HepG2 (cell line): ENCODE measurements around the gene TEAD1. TPM values are rescaled to one million over a fixed set of nuclear protein-coding genes. Genes with fewer than 3 reads are reported as not detected.

Source experiments
- ATAC-seq: fragments of 200-7000 bp; cut with Tn5 transposase; 3 replicates; pipeline ENCODE4 v1.9.1; 2020; ENCODE audit warnings: mild to moderate bottlenecking, moderate library complexity
- BruUV-seq: library from RNA; stranded (reverse); fragments of 400-500 nt; replicated peaks from 2 replicates; lab custom pipeline; 2021; lab: Mats Ljungman, UMichigan
- CTCF ChIA-PET: fragments of 300-600 bp; formaldehyde crosslinking; extraction: SDS; loops from one replicate; lab custom pipeline; 2021; ENCODE audit warnings: low total read pairs, inconsistent platforms, low intra/inter-chr PET ratio; lab: Yijun Ruan, JAX
- POLR2A ChIA-PET: fragments of 350-600 bp; sonication (Branson Sonifier 250); formaldehyde crosslinking; loops from one replicate; lab custom pipeline; 2020; ENCODE audit warnings: antibody characterized with exemption, inconsistent platforms; lab: Yijun Ruan, JAX
- DNase-seq: peaks from one replicate; pipeline ENCODE4 v3.0.0-alpha.2; 2015; ENCODE audit warnings: low spot score
- FAIRE-seq: peaks from 3 replicates; lab custom pipeline; 2011; peaks lifted over from hg19 to GRCh38; lab: Jason Lieb, UNC
- H2AFZ ChIP-seq: one replicate; pipeline ENCODE4 v1.6.1; 2011; ENCODE audit warnings: low read length, inconsistent platforms
- H3K27ac ChIP-seq: fragments of 300-600 bp; 3 replicates; pipeline ENCODE4 v1.8.0; 2011; ENCODE audit warnings: mixed run types, mild to moderate bottlenecking, mixed read lengths, low read length, inconsistent platforms; ENCODE audit not compliant: insufficient read depth; ENCODE audit errors: extremely low read length
- H3K27me3 ChIP-seq, 2 experiments: fragments of 200-600 bp in 1 of 2; 2 replicates in 1 of 2; 3 replicates in 1 of 2; pipeline versions ENCODE4 v1.6.0 to v1.8.0; 2011; ENCODE audit warnings: low read length in 2 of 2, mild to moderate bottlenecking in 2 of 2, moderate library complexity in 2 of 2, inconsistent platforms in 1 of 2; ENCODE audit not compliant: insufficient read depth in 2 of 2, control insufficient read depth in 1 of 2
- H3K36me3 ChIP-seq, 2 experiments: fragments of 200-600 bp in 1 of 2; replicated peaks in 1 of 2; 2 replicates in 1 of 2; 3 replicates in 1 of 2; pipeline versions ENCODE4 v1.5.1 to v1.8.0; 2011; ENCODE audit warnings: low read length in 2 of 2, inconsistent platforms in 1 of 2; ENCODE audit not compliant: insufficient read depth in 2 of 2, control insufficient read depth in 1 of 2
- H3K4me1 ChIP-seq: 2 replicates; pipeline ENCODE4 v1.5.1; 2012; ENCODE audit warnings: low read length, inconsistent platforms; ENCODE audit not compliant: insufficient read depth
- H3K4me2 ChIP-seq: 2 replicates; pipeline ENCODE4 v1.6.0; 2011; ENCODE audit warnings: low read depth, low read length, inconsistent platforms
- H3K4me3 ChIP-seq, 3 experiments: fragments of 200-600 bp in 1 of 3; sonication (generic), shearing (Covaris generic) in 1 of 3; replicated peaks in 1 of 3; 2 replicates each; pipeline ENCODE4 v1.5.1; 2011 to 2016; ENCODE audit warnings: low read length in 3 of 3, inconsistent platforms in 2 of 3, low read depth in 2 of 3, mild to moderate bottlenecking in 2 of 3, control low read depth in 1 of 3, mixed read lengths in 1 of 3; ENCODE audit not compliant: insufficient read depth in 1 of 3
- H3K79me2 ChIP-seq: one replicate; pipeline ENCODE4 v1.6.1; 2011; ENCODE audit warnings: low read length, inconsistent platforms; ENCODE audit not compliant: insufficient read depth
- H3K9ac ChIP-seq: 2 replicates; pipeline ENCODE4 v1.6.0; 2011; ENCODE audit warnings: mild to moderate bottlenecking, low read depth, low read length, inconsistent platforms; ENCODE audit not compliant: insufficient read depth
- H3K9me3 ChIP-seq: 2 replicates; pipeline ENCODE4 v1.5.1; 2012; ENCODE audit warnings: mild to moderate bottlenecking, low read length
- H4K20me1 ChIP-seq: 2 replicates; pipeline ENCODE4 v1.6.0; 2011; ENCODE audit warnings: inconsistent platforms, mild to moderate bottlenecking, low read length, moderate library complexity; ENCODE audit not compliant: insufficient read depth
- EHMT2 ChIP-seq: fragments of 200-600 bp; sonication (generic); IDR thresholded peaks from 2 replicates; pipeline ENCODE4 v1.7.0; 2017; ENCODE audit warnings: antibody characterized with exemption, low read depth, low read length, borderline replicate concordance
- GMEB2 ChIP-seq: IDR thresholded peaks from 2 replicates; pipeline ENCODE4 v1.6.1; 2016; ENCODE audit warnings: missing biosample characterization, missing genetic modification reagents, low read depth
- GTF2F1 ChIP-seq: fragments of 150-350 bp; IDR thresholded peaks from 2 replicates; pipeline ENCODE4 v1.6.1; 2014; ENCODE audit warnings: low read length
- MLLT10 ChIP-seq: sonication (generic); formaldehyde crosslinking; IDR thresholded peaks from 2 replicates; pipeline ENCODE4 v1.4.0; 2020; ENCODE audit warnings: missing genetic modification reagents
- ZIK1 ChIP-seq: sonication (generic); formaldehyde crosslinking; IDR thresholded peaks from 2 replicates; pipeline ENCODE4 v1.5.0; 2020; ENCODE audit warnings: mild to moderate bottlenecking, low read depth, missing genetic modification reagents, borderline replicate concordance
- ZMYM2 ChIP-seq: sonication (generic); formaldehyde crosslinking; IDR thresholded peaks from 2 replicates; pipeline ENCODE4 v1.8.0; 2022; ENCODE audit warnings: mild to moderate bottlenecking, missing genetic modification reagents
- ZNF121 ChIP-seq: sonication (generic); formaldehyde crosslinking; IDR thresholded peaks from 2 replicates; pipeline ENCODE4 v1.5.0; 2020; ENCODE audit warnings: mild to moderate bottlenecking, missing genetic modification reagents
- ZNF17 ChIP-seq: sonication (generic); formaldehyde crosslinking; IDR thresholded peaks from 2 replicates; pipeline ENCODE4 v1.5.0; 2020; ENCODE audit warnings: mild to moderate bottlenecking, missing genetic modification reagents
- ZNF207 ChIP-seq: fragments of 450-650 bp; IDR thresholded peaks from 2 replicates; pipeline ENCODE4 v1.6.1; 2016; ENCODE audit warnings: antibody characterized with exemption, borderline replicate concordance
- ZNF232 ChIP-seq: sonication (generic); formaldehyde crosslinking; IDR thresholded peaks from 2 replicates; pipeline ENCODE4 v1.4.0; 2020; ENCODE audit warnings: missing genetic modification reagents, borderline replicate concordance
- ZNF333 ChIP-seq: sonication (generic); formaldehyde crosslinking; IDR thresholded peaks from 2 replicates; pipeline ENCODE4 v1.4.0; 2020; ENCODE audit warnings: mild to moderate bottlenecking, missing genetic modification reagents, borderline replicate concordance
- ZNF530 ChIP-seq: sonication (generic); formaldehyde crosslinking; IDR thresholded peaks from 2 replicates; pipeline ENCODE4 v1.5.0; 2020; ENCODE audit warnings: low read depth, mild to moderate bottlenecking, missing genetic modification reagents
- ZNF713 ChIP-seq: sonication (generic); formaldehyde crosslinking; IDR thresholded peaks from 2 replicates; pipeline ENCODE4 v1.4.0; 2020; ENCODE audit warnings: mild to moderate bottlenecking, missing genetic modification reagents
- ZNF768 ChIP-seq: sonication (generic); formaldehyde crosslinking; IDR thresholded peaks from 2 replicates; pipeline ENCODE4 v1.4.0; 2020; ENCODE audit warnings: missing genetic modification reagents
- ZNF780A ChIP-seq: sonication (generic); formaldehyde crosslinking; IDR thresholded peaks from 2 replicates; pipeline ENCODE4 v1.8.0; 2022; ENCODE audit warnings: mild to moderate bottlenecking, missing genetic modification reagents, moderate library complexity
- WGBS: methylation state at CpG from one replicate; pipeline ENCODE4 v1.1.6; 2017; ENCODE audit warnings: low lambda C conversion rate; 5-methylcytosine and 5-hydroxymethylcytosine counted together
- in situ Hi-C: cut with HindIII; loops from 2 replicates; pipeline ENCODE4 v1.10.0; 2017; ENCODE audit warnings: low pct_unique_long_range_greater_than_20kb; ENCODE audit not compliant: extremely low pct_ligation_motif_present
- intact Hi-C: fragments of 100-400 bp; cut with micrococcal nuclease; formaldehyde crosslinking; loops from one replicate; pipeline ENCODE4 v1.10.0; 2022; ENCODE audit not compliant: unreplicated experiment
- polyA plus RNA-seq, 8 experiments: library from polyadenylated mRNA; depleted of rRNA in 3 of 8; stranded (reverse) in 7 of 8; unstranded in 1 of 8; fragments of >200 nt; fragmentation: Illumina TruSeq in 4 of 8; extraction: Trizol in 4 of 8; gene quantifications; 2 replicates each; pipeline versions ENCODE4 v1.2.1 to v1.2.3, GENCODE V29; 2011 to 2016; ENCODE audit warnings: low read depth in 4 of 8, missing spikeins in 1 of 8, mixed read lengths in 1 of 8; ENCODE audit not compliant: insufficient read depth in 1 of 8
- total RNA-seq, 5 experiments: library from RNA; depleted of rRNA; stranded (reverse); fragments of >200 nt; fragmentation: Illumina TruSeq; extraction: Trizol; gene quantifications; 2 replicates each; pipeline ENCODE4 v1.2.3, GENCODE V29; 2016; ENCODE audit warnings: low read depth in 1 of 5

The TEAD1 gene
- total and polyA plus RNA-seq, 2 of the 13 experiments (the other 11 are each of a cell fraction or from before 2014, with no cell fraction given), result 20.1 to 30.5 TPM

GRCh38 chr11:12811861-12812260 lies 137.6 kb downstream of the TEAD1 start:
- intact Hi-C loops (no loop called here), in situ Hi-C loops (no loop called here)
- no peak overlapping the region for H3K27ac ChIP-seq
- H3K4me1 ChIP-seq, result peaks cover 79% of the 10 kb centered on the region
- H3K4me2 ChIP-seq, result no peak overlapping the region
- H3K9me3 ChIP-seq, result no peaks in the 10 kb centered on the region
- CTCF ChIA-PET, result no interaction called here
- 99% methylated on average over 7 of the region's 7 CpGs for WGBS
- H4K20me1 ChIP-seq, result no peaks in the 10 kb centered on the region
- no peaks in the 10 kb centered on the region for H3K36me3 ChIP-seq
- H3K79me2 ChIP-seq, result peaks cover 25% of the 10 kb centered on the region
- H3K4me3 ChIP-seq, result no peak overlapping the region
- no peak for ATAC-seq
- no peaks in the 10 kb centered on the region for H3K27me3 ChIP-seq
- no peak for FAIRE-seq
- TF ChIP-seq ZNF333 (no peak), GMEB2 (CRISPR knock-in tag) (no peak), ZNF768 (CRISPR knock-in tag) (no peak), ZNF207 (no peak), GTF2F1 (no peak), ZNF780A (CRISPR knock-in tag) (no peak), ZNF232 (no peak), ZNF530 (CRISPR knock-in tag) (no peak), ZNF713 (CRISPR knock-in tag) (no peak), ZNF121 (CRISPR knock-in tag) (no peak), EHMT2 (no peak), MLLT10 (CRISPR knock-in tag) (no peak), ZNF17 (CRISPR knock-in tag) (no peak), ZMYM2 (no peak), ZIK1 (CRISPR knock-in tag) (no peak)
- no peak overlapping the region for H2AFZ ChIP-seq
- no TSS peak for BruUV-seq
- no peak for DNase-seq
- no peak overlapping the region for H3K9ac ChIP-seq
- POLR2A ChIA-PET, result no interaction called here
